Measurements from ENCODE around the gene ZBTB40. TPM values are rescaled to one million over a fixed set of nuclear protein-coding genes. Genes with fewer than 3 reads are reported as not detected.

The ZBTB40 gene
- total and polyA plus RNA-seq, 4 donors = 2.1 to 11.2 (median 4.6) TPM

DNA sequence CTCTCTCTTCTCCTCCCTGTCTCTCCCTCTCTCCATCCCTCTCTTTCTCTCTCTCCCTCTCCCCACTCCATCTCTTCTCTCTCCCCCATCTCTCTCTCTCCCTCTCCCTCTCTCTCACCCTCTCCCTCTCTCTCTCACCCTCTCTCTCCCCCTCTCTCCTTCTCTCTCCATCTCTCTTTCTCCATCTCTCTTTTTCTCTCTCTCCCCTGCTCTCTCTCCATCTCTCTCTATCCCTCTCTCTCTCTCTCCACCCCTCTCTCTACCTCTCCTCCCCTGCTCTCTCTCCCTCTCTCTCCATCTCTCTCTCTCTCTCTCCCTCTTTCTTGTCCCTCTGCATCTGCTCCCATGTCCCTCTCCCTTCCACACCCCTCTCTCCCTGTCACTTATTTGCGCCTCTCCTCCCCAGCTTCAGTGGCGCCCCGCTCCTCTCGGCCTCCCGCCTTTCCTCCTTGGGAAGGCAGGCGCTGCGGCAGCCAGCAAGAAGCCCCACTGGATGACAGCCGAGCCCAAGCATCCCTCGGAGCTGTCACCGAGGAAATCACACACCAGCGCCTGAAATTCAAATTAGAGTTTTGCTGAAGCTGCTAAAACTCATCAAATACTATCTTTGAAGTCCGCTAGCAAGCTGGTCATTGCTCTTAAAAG lies 96.3 kb downstream of the ZBTB40 start (continued):
- TF ChIP-seq, protein P1, sequence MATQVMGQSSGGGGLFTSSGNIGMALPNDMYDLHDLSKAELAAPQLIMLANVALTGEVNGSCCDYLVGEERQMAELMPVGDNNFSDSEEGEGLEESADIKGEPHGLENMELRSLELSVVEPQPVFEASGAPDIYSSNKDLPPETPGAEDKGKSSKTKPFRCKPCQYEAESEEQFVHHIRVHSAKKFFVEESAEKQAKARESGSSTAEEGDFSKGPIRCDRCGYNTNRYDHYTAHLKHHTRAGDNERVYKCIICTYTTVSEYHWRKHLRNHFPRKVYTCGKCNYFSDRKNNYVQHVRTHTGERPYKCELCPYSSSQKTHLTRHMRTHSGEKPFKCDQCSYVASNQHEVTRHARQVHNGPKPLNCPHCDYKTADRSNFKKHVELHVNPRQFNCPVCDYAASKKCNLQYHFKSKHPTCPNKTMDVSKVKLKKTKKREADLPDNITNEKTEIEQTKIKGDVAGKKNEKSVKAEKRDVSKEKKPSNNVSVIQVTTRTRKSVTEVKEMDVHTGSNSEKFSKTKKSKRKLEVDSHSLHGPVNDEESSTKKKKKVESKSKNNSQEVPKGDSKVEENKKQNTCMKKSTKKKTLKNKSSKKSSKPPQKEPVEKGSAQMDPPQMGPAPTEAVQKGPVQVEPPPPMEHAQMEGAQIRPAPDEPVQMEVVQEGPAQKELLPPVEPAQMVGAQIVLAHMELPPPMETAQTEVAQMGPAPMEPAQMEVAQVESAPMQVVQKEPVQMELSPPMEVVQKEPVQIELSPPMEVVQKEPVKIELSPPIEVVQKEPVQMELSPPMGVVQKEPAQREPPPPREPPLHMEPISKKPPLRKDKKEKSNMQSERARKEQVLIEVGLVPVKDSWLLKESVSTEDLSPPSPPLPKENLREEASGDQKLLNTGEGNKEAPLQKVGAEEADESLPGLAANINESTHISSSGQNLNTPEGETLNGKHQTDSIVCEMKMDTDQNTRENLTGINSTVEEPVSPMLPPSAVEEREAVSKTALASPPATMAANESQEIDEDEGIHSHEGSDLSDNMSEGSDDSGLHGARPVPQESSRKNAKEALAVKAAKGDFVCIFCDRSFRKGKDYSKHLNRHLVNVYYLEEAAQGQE (IDR thresholded peaks at IDR 0.05) = no peak
- TF ChIP-seq, protein P2, sequence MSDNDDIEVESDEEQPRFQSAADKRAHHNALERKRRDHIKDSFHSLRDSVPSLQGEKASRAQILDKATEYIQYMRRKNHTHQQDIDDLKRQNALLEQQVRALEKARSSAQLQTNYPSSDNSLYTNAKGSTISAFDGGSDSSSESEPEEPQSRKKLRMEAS (IDR thresholded peaks at IDR 0.05) = no peak
- TF ChIP-seq EGR1 (IDR thresholded peaks at IDR 0.05; ENCODE audit: low read depth in 2 of 2) (no peak), TAF1 (conservative IDR thresholded peaks at IDR 0.05) (no peak), YY1 (IDR thresholded peaks at IDR 0.05) (no peak), GABPA (IDR thresholded peaks at IDR 0.05 in 1 of 2, conservative IDR thresholded peaks at IDR 0.05 in 1 of 2) (no peak)
- TF ChIP-seq, protein P3, sequence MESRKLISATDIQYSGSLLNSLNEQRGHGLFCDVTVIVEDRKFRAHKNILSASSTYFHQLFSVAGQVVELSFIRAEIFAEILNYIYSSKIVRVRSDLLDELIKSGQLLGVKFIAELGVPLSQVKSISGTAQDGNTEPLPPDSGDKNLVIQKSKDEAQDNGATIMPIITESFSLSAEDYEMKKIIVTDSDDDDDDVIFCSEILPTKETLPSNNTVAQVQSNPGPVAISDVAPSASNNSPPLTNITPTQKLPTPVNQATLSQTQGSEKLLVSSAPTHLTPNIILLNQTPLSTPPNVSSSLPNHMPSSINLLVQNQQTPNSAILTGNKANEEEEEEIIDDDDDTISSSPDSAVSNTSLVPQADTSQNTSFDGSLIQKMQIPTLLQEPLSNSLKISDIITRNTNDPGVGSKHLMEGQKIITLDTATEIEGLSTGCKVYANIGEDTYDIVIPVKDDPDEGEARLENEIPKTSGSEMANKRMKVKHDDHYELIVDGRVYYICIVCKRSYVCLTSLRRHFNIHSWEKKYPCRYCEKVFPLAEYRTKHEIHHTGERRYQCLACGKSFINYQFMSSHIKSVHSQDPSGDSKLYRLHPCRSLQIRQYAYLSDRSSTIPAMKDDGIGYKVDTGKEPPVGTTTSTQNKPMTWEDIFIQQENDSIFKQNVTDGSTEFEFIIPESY (IDR thresholded peaks at IDR 0.05) = no peak

DNA sequence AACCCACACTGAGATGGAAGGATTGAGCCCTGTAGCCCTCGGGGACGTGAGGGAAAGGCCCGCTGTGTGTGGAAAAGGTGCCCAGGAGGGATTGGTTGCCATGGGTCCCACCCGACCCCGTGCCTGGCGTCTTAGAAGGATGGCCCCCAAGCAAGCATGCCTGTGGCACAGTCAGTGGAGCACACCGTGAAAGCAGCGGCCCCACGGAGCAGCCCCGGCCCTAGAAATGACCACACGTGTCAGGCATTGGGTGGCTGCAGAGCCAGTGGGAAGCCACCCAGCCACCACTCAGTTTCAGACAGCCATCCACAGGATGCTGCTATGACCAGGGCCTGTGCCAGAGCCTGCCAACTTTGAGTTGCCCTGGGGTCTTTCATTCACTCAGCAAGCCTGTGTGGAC lies 98.4 kb downstream of the ZBTB40 start:
- no peaks in the 10 kb centered on the region for H3K36me3 ChIP-seq (ENCODE audit: control insufficient read depth in 4 of 4, insufficient read depth in 3 of 4, low read depth in 1 of 4, low read length in 3 of 4)
- H3K4me1 ChIP-seq (ENCODE audit: control insufficient read depth in 4 of 4, insufficient read depth in 4 of 4, low read length in 3 of 4) = no peaks in the 10 kb centered on the region
- no peak for DNase-seq (ENCODE audit: low spot score)
- H3K27me3 ChIP-seq (ENCODE audit: control insufficient read depth in 4 of 4, insufficient read depth in 4 of 4, low read length in 3 of 4) = peaks cover 0 to 3% (median 0%) of the 10 kb centered on the region in 4 donors
- WGBS = 73% methylated on average over 11 of the region's 11 CpGs
- no peak for TF ChIP-seq NR2F2 (IDR thresholded peaks at IDR 0.05)
- TF ChIP-seq, protein P1 (IDR thresholded peaks at IDR 0.05) = no peak
- TF ChIP-seq FOXA1 (IDR thresholded peaks at IDR 0.05) = no peak
- TF ChIP-seq HNF4G (IDR thresholded peaks at IDR 0.05) = no peak
- TF ChIP-seq JUND (IDR thresholded peaks at IDR 0.05) = no peak
- no peak for TF ChIP-seq RAD21 (IDR thresholded peaks at IDR 0.05)
- TF ChIP-seq, protein P2 (IDR thresholded peaks at IDR 0.05) = no peak
- TF ChIP-seq SP1 (IDR thresholded peaks at IDR 0.05) = no peak
- TF ChIP-seq EGR1 (IDR thresholded peaks at IDR 0.05; ENCODE audit: low read depth in 2 of 2) = no peak
- no peak overlapping the region for H3K9ac ChIP-seq (ENCODE audit: low read depth in 1 of 2, low read length in 2 of 2)
- H3K4me3 ChIP-seq (ENCODE audit: low read depth in 1 of 3, low read length in 3 of 3) = no peak overlapping the region
- no peaks in the 10 kb centered on the region for H3K9me3 ChIP-seq (ENCODE audit: control insufficient read depth in 4 of 4, low read length in 3 of 4)
- no peak overlapping the region for H3K27ac ChIP-seq (ENCODE audit: low read depth in 1 of 2, low read length in 2 of 2)
